Testis (tissue), 3 donors: ENCODE data around the gene MTR. TPM values are rescaled to one million over a fixed set of nuclear protein-coding genes. Genes with fewer than 3 reads are reported as not detected.

Experiments
- DNase-seq: peaks from one replicate; pipeline ENCODE4 v3.0.0-alpha.2; 2019
- H3K27ac ChIP-seq, 2 donors: fragments of 200-600 bp; sonication (generic); one replicate each; pipeline ENCODE4 v1.5.1; 2019
- H3K27me3 ChIP-seq: fragments of 200-600 bp; sonication (generic); one replicate; pipeline ENCODE4 v1.5.1; 2019
- H3K36me3 ChIP-seq: fragments of 200-600 bp; sonication (generic); one replicate; pipeline ENCODE4 v1.5.1; 2017; ENCODE audit warnings: low read depth; ENCODE audit errors: missing control alignments
- H3K4me1 ChIP-seq: fragments of 200-600 bp; sonication (generic); one replicate; pipeline ENCODE4 v1.5.1; 2019
- H3K4me3 ChIP-seq, 2 donors: fragments of 200-600 bp; sonication (generic); one replicate each; pipeline ENCODE4 v1.5.1; 2017 to 2019
- H3K9me3 ChIP-seq: fragments of 200-600 bp; sonication (generic); one replicate; pipeline ENCODE4 v1.5.1; 2017
- CTCF ChIP-seq, 3 experiments: fragments of 450-650 bp in 2 of 3; fragments of 200-600 bp in 1 of 3; sonication (generic) in 1 of 3; IDR thresholded peaks; one replicate each; pipeline ENCODE4 v1.5.1; 2016 to 2019; ENCODE audit warnings: antibody characterized with exemption in 3 of 3, mild to moderate bottlenecking in 2 of 3, moderate library complexity in 1 of 3
- POLR2A ChIP-seq: fragments of 450-650 bp; IDR thresholded peaks from one replicate; pipeline ENCODE4 v1.6.1; 2017; ENCODE audit warnings: antibody characterized with exemption, mild to moderate bottlenecking, moderate library complexity
- WGBS, 2 donors: methylation state at CpG; one replicate each; pipeline ENCODE4 v1.1.5; 2018; 5-methylcytosine and 5-hydroxymethylcytosine counted together
- intact Hi-C: fragments of 100-400 bp; cut with DNase I; formaldehyde crosslinking; loops from one replicate; pipeline ENCODE4 v1.15.1; 2023; ENCODE audit warnings: low total_unique reads
- polyA plus RNA-seq: library from polyadenylated mRNA; stranded (reverse); fragments of 350-450 nt; fragmentation: Illumina TruSeq; extraction: RNeasy Lipid Tissue Mini Kit (QIAGEN cat#74804); gene quantifications from one replicate; pipeline ENCODE4 v1.2.3, GENCODE V29; 2014; ENCODE audit warnings: low read depth, low replicate concordance; ENCODE audit not compliant: insufficient read depth
- total RNA-seq, 2 donors: library from RNA; depleted of rRNA; stranded (reverse); fragments of >200 nt; gene quantifications; one replicate each; pipeline ENCODE4 v1.2.3, GENCODE V29; 2016

Gene MTR
- total and polyA plus RNA-seq, 3 donors from 2014 or later = 23.4 to 65.4 (median 54.0) TPM

GRCh38 chr1:236848274-236848923, 53.3 kb downstream of the MTR start:
- H3K4me1 ChIP-seq = peaks cover 17% of the 10 kb centered on the region
- H3K4me3 ChIP-seq = no peak overlapping the region
- no peak overlapping the region for H3K27ac ChIP-seq
- WGBS, 2 donors = 72 to 90% methylated on average over 4 of the region's 4 CpGs
- intact Hi-C loops = no loop called here
- H3K27me3 ChIP-seq = no peaks in the 10 kb centered on the region
- no peaks in the 10 kb centered on the region for H3K36me3 ChIP-seq
- H3K9me3 ChIP-seq = no peaks in the 10 kb centered on the region
- no peak for DNase-seq
- no peak for TF ChIP-seq CTCF (IDR thresholded peaks at IDR 0.05)
- TF ChIP-seq POLR2A = no peak

- Histone ChIP-seq H3K27me3 (no peaks in the 10 kb centered on the region), H3K9me3 (no peaks in the 10 kb centered on the region), H3K36me3 (no peaks in the 10 kb centered on the region), H3K4me1 (peaks cover 11% of the 10 kb centered on the region), H3K4me3 (no peak overlapping the region), H3K27ac (no peak overlapping the region)
- no peak for TF ChIP-seq CTCF (IDR thresholded peaks at IDR 0.05)
- TF ChIP-seq POLR2A = no peak
- DNase-seq = no peak
- intact Hi-C loops = no loop called here
- WGBS, 2 donors = 73 to 79% methylated on average over 8 of the region's 8 CpGs
Observed at GRCh38 chr1:236850077-236850979, 55.2 kb downstream of the MTR start.

GRCh38 chr1:236851871-236852270, 56.8 kb downstream of the MTR start:
- 80 to 86% methylated on average over 3 of the region's 3 CpGs for WGBS, 2 donors
- TF ChIP-seq CTCF (IDR thresholded peaks at IDR 0.05) = no peak
- no peak for TF ChIP-seq POLR2A
- Histone ChIP-seq H3K9me3 (no peaks in the 10 kb centered on the region), H3K27ac (no peak overlapping the region), H3K36me3 (no peaks in the 10 kb centered on the region), H3K27me3 (no peaks in the 10 kb centered on the region), H3K4me3 (no peak overlapping the region), H3K4me1 (no peaks in the 10 kb centered on the region)
- intact Hi-C loops = no loop called here
- DNase-seq = no peak

GRCh38 chr1:236853921-236854604, 59.0 kb downstream of the MTR start:
- Histone ChIP-seq H3K9me3 (no peaks in the 10 kb centered on the region), H3K4me3 (no peak overlapping the region), H3K27me3 (no peaks in the 10 kb centered on the region), H3K4me1 (no peaks in the 10 kb centered on the region), H3K27ac (no peak overlapping the region), H3K36me3 (no peaks in the 10 kb centered on the region)
- no peak for TF ChIP-seq CTCF (IDR thresholded peaks at IDR 0.05)
- TF ChIP-seq POLR2A = no peak
- intact Hi-C loops = no loop called here
- DNase-seq = no peak
- WGBS, 2 donors = 83 to 84% methylated on average over 4 of the region's 4 CpGs
